ENCODE measurements around the gene ELOVL6. TPM values are rescaled to one million over a fixed set of nuclear protein-coding genes. Genes with fewer than 3 reads are reported as not detected.

The ELOVL6 gene
- total RNA-seq, 1 experiment from 2014 or later: 23.5 TPM

GRCh38 chr4:110135523-110135922 lies 62.9 kb downstream of the ELOVL6 start:
- no peak for DNase-seq (ENCODE audit: unreplicated experiment)
- TF ChIP-seq CTCF (IDR thresholded peaks at IDR 0.05; ENCODE audit: unreplicated experiment): no peak
- H3K27me3 Mint-ChIP-seq (ENCODE audit: insufficient read depth, unreplicated experiment): no peaks in the 10 kb centered on the region
- intact Hi-C loops (cut with micrococcal nuclease): no loop called here
- peaks cover 6% of the 10 kb centered on the region for H3K9me3 Mint-ChIP-seq (ENCODE audit: unreplicated experiment)
- peak overlapping the region; percentile 18 for H3K27ac Mint-ChIP-seq (ENCODE audit: low read depth, unreplicated experiment)
- H3K4me3 Mint-ChIP-seq (ENCODE audit: unreplicated experiment): no peak overlapping the region
- CTCF ChIA-PET: interaction anchor here (1.1 kb wide), 1 partner anchor 45 kb away, joined by 3 read pairs; no protein-coding TSS in a partner anchor
- peaks cover 14% of the 10 kb centered on the region for H3K4me1 Mint-ChIP-seq (ENCODE audit: insufficient read depth, unreplicated experiment)
- no TSS peak for BruUV-seq (replicated peaks)
- H3K36me3 Mint-ChIP-seq (ENCODE audit: insufficient read depth, unreplicated experiment): peaks cover 9% of the 10 kb centered on the region
- POLR2A ChIA-PET: interaction anchor here (0.9 to 1.0 kb wide), 2 partner anchors 59 to 63 kb away, joined by 3 to 4 read pairs; partner anchors contain the start of gene ELOVL6

GRCh38 chr4:110135076-110135475 lies 63.3 kb downstream of the ELOVL6 start:
- peaks cover 15% of the 10 kb centered on the region for H3K4me1 Mint-ChIP-seq (ENCODE audit: insufficient read depth, unreplicated experiment)
- CTCF ChIA-PET: interaction anchor here (1.1 kb wide), 1 partner anchor 46 kb away, joined by 3 read pairs; no protein-coding TSS in a partner anchor
- peak overlapping the region; percentile 18 for H3K27ac Mint-ChIP-seq (ENCODE audit: low read depth, unreplicated experiment)
- peaks cover 6% of the 10 kb centered on the region for H3K9me3 Mint-ChIP-seq (ENCODE audit: unreplicated experiment)
- intact Hi-C loops (cut with micrococcal nuclease): no loop called here
- no peaks in the 10 kb centered on the region for H3K27me3 Mint-ChIP-seq (ENCODE audit: insufficient read depth, unreplicated experiment)
- no peak for DNase-seq (ENCODE audit: unreplicated experiment)
- TF ChIP-seq CTCF (IDR thresholded peaks at IDR 0.05; ENCODE audit: unreplicated experiment): no peak
- BruUV-seq (replicated peaks): no TSS peak
- H3K36me3 Mint-ChIP-seq (ENCODE audit: insufficient read depth, unreplicated experiment): peaks cover 8% of the 10 kb centered on the region
- POLR2A ChIA-PET: no interaction called here
- H3K4me3 Mint-ChIP-seq (ENCODE audit: unreplicated experiment): no peak overlapping the region

GRCh38 chr4:110134269-110134869 lies 64.0 kb downstream of the ELOVL6 start:
- H3K4me1 Mint-ChIP-seq (ENCODE audit: insufficient read depth, unreplicated experiment): peaks cover 15% of the 10 kb centered on the region
- H3K4me3 Mint-ChIP-seq (ENCODE audit: unreplicated experiment): no peak overlapping the region
- POLR2A ChIA-PET: no interaction called here
- DNase-seq (ENCODE audit: unreplicated experiment): no peak
- CTCF ChIA-PET: interaction anchor here (1.1 kb wide), 1 partner anchor 46 kb away, joined by 3 read pairs; no protein-coding TSS in a partner anchor
- peak overlapping the region; percentile 18 for H3K27ac Mint-ChIP-seq (ENCODE audit: low read depth, unreplicated experiment)
- no TSS peak for BruUV-seq (replicated peaks)
- H3K27me3 Mint-ChIP-seq (ENCODE audit: insufficient read depth, unreplicated experiment): no peaks in the 10 kb centered on the region
- peaks cover under 1% of the 10 kb centered on the region for H3K36me3 Mint-ChIP-seq (ENCODE audit: insufficient read depth, unreplicated experiment)
- no peak for TF ChIP-seq CTCF (IDR thresholded peaks at IDR 0.05; ENCODE audit: unreplicated experiment)
- peaks cover 6% of the 10 kb centered on the region for H3K9me3 Mint-ChIP-seq (ENCODE audit: unreplicated experiment)
- intact Hi-C loops (cut with micrococcal nuclease): no loop called here

- H3K9me3 Mint-ChIP-seq (ENCODE audit: unreplicated experiment): peaks cover 6% of the 10 kb centered on the region
- ChIA-PET POLR2A (no interaction called here), CTCF (no interaction called here)
- no peaks in the 10 kb centered on the region for H3K36me3 Mint-ChIP-seq (ENCODE audit: insufficient read depth, unreplicated experiment)
- intact Hi-C loops (cut with micrococcal nuclease): no loop called here
- no peaks in the 10 kb centered on the region for H3K27me3 Mint-ChIP-seq (ENCODE audit: insufficient read depth, unreplicated experiment)
- no TSS peak for BruUV-seq (replicated peaks)
- no peak for TF ChIP-seq CTCF (IDR thresholded peaks at IDR 0.05; ENCODE audit: unreplicated experiment)
- no peak overlapping the region for H3K27ac Mint-ChIP-seq (ENCODE audit: low read depth, unreplicated experiment)
- DNase-seq (ENCODE audit: unreplicated experiment): no peak
- H3K4me1 Mint-ChIP-seq (ENCODE audit: insufficient read depth, unreplicated experiment): peaks cover 23% of the 10 kb centered on the region
- no peak overlapping the region for H3K4me3 Mint-ChIP-seq (ENCODE audit: unreplicated experiment)
Observed at GRCh38 chr4:110132816-110133719, 65.3 kb downstream of the ELOVL6 start.

All from MCF 10A (cell line).